ENCODE results near the gene AUTS2.

DNA sequence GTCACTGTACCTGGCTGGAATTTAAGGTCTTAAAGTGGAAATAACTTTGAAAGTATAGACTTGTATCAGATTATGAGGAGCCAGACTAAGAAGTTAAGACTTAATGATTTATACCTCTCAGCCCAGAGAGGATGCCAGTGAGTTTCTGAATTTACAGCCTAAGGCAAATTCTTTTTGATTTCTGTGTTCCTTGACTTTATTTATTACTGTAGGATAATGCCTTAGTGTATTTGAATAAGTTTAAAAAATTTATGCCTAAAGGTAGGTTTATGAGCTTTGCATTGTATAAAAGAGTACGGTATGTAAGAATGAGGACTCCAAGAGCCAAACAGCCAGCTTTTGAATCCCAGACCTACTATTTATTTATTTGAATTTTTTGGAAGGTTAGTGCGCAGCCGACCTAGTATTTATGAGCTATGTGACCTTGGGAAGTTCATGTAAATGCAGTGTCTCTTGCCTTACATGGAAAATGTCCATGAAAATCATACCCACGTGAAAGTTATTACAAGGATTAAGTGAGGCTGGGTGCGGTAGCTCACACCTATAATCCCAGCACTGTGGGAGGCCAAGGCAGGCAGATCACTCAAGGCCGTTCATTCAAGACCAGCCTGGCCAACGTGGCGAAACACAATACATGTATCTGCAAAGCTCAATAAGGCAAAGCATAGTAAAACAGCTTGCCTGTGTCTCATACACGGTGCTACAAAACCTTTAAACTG, 174.6 kb downstream of the AUTS2 start:
- TF ChIP-seq TAF1 (IDR thresholded peaks at IDR 0.05; ENCODE audit: borderline replicate concordance, low read depth, low read length): no peak
- no peak for TF ChIP-seq POLR2A (IDR thresholded peaks at IDR 0.05; ENCODE audit: low read depth, low read length)
- TF ChIP-seq POLR2AphosphoS5 (IDR thresholded peaks at IDR 0.05; ENCODE audit: low read depth, low read length): no peak
